HG03135 (cell line): ENCODE results near the gene PRCD.
A peak's percentile ranks its signal among the peaks of the same experiment; 100 is the strongest.

ENCODE experiments used
- ATAC-seq: cut with Tn5 transposase; IDR thresholded peaks from one replicate; pipeline ENCODE4 v1.9.1; 2021; ENCODE audit warnings: mild to moderate bottlenecking, moderate library complexity; ENCODE audit not compliant: unreplicated experiment

PRCD gene

DNA sequence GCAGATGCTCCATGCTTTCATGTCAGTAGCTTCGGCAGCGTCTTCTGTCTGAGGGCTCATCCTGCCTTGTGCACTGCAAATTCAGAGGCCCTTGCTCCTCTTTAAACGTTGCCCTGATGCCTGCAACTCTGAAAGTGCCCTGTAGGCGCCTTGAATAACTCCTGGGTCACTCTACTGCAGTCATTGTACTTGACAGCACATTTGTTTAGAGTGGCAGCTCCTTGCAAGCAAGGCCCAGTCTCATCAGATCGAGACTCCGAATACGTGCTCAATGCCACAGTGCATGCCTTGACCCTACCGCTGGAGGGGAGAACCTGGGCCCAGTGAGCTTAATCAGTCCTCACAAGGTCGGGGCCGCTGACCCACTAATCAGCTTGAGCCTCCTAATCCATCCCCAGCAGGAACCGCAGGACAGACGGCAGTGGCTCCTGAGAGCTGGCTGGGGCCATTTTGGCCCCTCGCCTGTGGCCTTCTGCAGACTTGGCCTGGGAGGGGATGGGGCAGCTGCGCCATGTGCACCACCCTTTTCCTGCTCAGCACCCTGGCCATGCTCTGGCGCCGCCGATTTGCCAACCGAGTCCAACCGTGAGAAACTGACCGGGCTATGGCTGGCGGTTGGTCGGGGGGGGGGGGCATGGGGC lies at the start of gene PRCD:
Gene PRCD, plus strand, starts transcription at position 414 of the 641 bp plus-strand sequence. Its CDS starts 98 bp downstream, at position 512.
- ATAC-seq: no peak

DNA sequence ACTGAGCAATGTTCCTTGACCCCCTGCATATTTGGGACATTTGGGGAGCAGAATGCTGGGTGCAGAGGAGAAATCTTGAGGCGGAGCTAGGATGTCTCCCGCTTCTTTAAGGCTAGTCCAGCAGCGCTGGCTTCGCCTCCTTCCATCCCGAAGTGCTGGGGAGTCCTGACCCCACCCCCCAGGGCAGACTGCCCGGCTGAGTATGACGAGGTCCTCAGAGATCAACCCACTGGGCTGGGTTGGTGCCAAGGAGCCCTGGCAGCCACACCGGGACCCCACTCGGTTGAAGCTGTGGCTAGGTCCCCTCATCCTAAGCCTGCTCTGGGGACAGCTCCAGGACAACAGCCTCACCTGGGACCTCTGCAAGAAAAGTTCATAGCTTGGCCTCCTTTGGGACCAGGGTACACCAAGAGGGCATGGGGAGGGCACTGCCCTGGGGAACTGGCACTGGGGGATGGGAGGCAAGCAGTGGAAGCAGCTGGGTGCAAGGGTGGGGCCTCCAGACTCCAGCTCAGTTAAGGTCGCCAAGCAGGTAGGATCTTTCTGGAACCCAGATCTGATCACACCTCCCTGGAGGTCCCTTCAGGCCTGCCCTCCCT lies 49.6 kb upstream of the PRCD start:
- no peak for ATAC-seq

DNA sequence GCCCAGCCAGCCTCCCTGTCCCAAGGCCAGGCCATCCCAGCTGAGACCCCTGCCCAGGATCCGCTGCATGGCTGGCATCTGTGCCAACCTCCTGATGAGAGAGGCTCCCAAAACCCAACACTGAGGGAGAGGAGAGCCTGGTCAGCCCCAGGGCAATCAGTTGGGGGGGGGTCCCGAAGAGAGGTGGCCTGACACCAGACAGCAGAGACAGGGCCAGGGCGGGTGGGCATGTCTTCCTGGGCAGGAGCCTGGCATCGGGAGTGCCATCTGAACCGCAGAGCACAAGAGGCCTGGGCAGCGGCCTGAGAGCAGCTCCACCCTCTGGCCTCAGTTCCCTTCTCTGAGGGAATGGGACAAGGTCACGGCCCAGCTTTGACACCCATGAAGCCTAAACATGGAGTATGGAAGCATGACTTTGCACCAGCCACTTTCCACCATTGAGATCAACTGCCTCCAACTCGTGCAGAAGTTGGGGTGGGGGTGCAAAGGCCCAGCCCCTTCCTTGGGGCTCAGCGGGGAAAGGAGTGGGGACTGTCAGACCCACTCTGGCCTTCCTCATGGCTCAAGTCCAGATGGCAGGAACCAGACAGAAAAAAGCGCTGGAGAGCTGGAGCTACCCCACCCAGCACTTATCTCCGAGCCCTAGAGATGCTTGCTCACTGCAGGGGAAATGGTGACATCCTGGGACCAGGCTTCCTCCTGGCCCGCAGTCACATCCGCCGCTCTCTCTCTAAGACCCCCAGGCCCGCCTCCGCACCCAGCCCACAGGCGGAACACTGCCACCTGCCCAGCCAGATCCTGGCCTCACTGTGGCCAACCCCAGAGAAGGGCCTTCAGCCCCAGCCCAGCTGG lies 48.3 kb upstream of the PRCD start:
- ATAC-seq: no peak

GRCh38 chr17:76492123-76492988 lies 47.5 kb upstream of the PRCD start:
- peak; percentile 36 for ATAC-seq

DNA sequence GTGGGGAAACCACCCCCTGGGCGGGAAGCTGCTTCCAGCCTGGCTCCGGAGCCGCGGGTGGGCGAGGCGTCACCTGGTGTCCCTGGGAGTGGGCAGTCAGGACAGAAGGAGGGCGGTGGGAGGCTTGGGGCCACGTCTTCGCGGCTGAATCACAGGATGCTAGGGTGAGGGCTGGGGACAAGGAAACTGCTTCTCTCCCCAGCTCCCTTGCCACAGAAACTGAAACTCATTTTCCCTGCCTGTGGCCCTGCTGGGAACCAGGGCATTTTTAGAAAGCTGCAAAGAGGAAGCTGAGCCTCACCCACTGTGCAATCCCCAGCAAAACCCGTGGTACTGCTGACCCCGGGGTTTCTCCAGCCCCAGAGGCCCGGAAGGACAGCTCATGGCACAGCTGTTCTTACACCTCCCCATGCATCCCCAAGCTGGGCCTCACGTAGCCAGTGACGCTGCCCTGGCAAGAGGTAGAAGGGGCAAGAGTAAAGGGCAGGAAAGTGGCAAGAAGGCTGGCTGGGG lies 46.8 kb upstream of the PRCD start:
- peak; percentile 48 for ATAC-seq

- no peak for ATAC-seq
Observed at GRCh38 chr17:76493505-76494167, 46.2 kb upstream of the PRCD start.

- ATAC-seq: no peak
Observed at GRCh38 chr17:76495663-76496400, 44.0 kb upstream of the PRCD start.

DNA sequence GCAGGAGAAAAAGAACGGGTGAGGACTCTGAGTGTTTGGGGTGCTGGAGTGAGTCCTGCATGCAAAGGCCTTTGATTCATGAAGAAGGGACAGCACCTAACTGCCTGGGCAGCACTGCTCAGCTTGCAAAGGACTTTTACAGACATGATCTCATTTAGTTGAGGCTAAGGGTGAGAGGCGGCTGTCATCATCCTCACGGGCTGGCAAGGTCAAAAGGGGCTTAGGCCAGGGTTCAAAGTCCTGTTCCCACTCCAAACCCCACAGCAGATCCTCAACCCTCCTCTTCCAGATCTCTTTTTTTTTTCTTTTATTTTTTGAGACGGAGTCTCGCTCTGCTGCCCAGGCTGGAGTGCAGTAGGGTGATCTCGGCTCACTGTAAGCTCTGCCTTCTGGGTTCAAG lies 43.4 kb upstream of the PRCD start:
- ATAC-seq: no peak

DNA sequence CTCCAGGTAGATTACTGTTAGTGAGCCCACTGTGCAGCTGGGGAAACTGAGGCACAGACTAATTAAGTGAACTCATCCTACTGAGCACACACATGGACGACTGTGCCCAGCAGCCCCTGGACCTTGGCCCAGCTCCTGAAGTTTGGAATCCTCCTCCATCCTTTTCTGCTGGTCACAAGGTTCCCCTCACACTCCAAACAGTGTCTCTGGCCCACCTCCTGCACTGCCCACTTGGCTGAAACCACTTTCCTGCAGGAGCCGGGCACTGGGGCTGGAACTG lies 42.2 kb upstream of the PRCD start:
- ATAC-seq: no peak

DNA sequence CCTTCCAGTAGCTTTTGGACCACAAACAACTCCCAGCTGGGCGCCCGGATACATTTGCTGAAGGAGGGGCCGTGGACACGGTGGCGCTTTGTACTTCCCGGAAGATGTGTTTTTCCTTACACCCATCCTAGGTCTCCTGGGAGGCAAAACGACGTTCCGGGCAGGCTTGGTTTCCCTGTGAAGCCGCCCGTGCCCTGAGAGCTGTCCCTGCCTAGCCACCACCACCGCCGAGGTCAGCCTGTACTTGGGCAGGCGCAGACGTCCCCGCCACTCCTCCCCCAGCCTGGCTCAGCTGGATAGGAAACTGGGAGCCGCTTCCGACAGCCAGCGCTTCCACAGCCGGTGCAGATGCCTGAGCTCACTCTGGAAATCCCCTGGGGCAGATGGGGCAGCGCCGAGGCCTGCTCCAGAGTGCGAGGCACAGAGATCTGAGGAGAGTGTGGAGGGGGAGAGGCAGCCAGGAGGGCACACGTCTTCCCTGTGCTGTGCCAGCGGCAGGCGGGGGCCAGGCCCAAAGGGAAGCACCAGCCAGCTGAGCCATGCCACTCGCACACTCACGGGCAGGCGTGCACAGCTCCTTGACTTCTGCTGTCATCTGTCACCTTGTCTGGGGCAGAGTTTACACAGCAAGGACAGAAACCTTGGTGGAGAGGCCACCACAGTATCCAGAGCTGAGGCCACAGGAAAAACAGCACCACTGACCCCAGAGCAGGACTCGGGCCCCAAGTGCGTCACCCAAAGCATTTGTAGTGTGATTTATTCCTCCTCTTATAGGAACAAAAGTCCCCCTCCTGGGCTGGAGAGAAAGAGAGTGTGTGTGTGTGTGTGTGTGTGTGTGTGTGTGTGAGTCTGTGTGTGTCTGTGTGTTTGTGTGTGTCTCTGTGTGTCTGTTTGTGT lies 41.6 kb upstream of the PRCD start:
- ATAC-seq: no peak

DNA sequence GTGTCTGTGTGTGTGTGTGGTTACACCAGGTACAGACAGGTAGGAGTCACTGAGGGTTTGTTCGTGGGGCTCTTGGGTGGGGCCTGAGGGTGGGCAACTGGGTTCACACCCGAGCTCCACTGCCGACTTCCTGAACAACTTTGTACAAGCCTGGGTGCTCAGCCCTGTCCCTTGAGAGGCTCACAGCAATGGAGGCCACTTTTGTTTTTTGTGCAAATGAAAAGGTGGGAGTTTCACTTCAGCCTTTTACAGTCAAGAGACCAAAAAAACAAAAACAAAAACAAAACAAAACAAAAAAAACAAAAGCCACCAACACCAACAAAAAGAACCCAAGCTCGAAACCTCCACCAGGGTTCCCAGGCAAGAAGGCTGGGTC lies 41.0 kb upstream of the PRCD start:
- ATAC-seq: no peak

DNA sequence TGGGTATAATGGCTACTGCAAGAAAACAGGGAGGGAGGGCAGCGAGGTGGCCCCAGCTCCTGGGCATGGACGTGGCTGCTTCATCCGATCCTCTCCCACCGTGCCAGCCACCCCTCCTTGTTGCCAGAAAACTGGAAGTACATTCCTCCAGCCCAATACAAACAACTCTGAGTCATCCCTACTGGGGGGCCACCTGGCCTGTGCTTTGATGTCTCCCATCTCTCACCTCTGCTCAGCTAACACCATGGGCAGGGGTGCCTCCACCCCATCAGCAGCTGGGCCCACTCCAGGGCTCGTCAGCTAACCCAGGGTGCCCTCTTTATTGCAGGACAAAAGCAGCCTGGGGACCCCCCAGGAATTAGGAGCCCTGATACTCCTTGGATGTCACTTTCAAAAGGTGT lies 40.6 kb upstream of the PRCD start:
- ATAC-seq: no peak

DNA sequence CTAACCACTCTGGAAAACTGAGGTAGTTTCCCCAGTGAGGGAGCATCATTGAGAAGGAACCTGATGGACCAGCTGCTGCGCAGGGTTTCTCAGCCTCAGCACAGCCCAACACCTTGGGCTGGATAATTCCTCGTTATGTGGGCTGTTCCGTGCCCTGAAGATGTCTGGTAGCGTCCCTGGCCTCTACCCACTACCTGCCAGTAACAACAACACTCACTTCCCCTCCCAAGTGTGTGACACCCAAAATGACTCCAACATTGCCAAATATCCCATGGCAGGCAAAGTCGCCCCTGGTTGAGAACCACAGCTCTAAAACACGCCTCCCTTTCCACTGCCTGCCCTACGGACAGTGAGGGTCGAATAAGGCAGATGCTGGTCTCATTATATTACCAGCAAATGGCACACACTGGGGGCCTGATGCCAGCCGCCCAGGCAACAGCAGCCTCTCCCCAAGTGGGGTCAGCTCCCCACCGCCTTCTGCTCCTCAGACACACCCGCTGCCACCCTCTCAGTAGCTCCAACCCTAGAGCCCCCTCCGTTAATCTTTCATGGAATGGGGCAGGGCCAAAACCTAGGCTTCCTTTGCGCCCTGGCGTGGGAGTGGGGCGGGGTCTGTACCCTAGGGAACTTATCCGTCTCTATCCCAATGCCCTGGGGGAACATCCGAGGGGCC lies 39.6 kb upstream of the PRCD start:
- no peak for ATAC-seq

GRCh38 chr17:76500747-76501017 lies 39.2 kb upstream of the PRCD start:
- ATAC-seq: no peak

DNA sequence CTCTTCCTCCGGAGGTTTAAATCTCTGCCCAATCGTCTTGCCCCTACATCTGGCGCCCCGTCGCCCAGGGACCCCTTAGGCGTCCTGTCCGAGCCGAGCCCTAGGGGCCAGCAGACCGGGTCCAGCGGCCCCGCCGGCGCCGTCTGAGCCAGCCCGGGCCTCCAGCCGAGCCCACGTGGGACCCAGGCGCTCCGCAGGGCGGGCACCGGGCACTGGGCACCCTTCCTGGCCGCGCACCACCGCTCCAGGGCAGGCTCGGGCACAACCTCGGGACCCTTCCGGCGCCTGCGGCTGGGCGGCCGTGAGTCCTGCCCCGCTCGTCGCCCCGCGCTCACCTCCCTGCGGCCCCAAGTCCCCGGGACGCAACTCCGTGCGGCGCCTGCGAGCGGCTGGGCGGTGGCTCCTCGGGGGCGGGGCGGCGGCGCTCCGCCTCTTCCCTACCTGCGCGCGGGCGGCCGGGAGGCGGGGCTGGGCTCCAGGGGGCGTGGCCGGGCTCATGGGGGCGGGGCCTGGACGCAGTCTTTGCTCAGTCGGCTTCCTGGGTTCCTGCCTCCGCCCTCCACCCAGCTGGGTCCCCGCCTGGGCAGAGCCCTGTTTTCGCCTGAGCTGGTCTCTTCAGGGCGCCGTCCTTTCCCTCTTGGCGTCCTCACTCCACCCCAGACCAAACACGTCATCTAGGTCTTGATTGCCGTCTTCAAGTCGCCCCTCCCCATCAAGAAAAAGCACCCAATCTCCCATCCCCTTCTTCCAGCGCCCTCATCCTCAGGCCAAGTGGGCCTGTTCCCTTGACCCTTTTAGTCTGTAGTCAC lies 38.6 kb upstream of the PRCD start, which contains the start of gene RHBDF2:
Gene RHBDF2, minus strand, starts transcription at position 406 of the 809 bp plus-strand sequence. CDS start 19,899 bp downstream, outside the sequence.
- peak; percentile 72 for ATAC-seq

GRCh38 chr17:76501827-76502307 lies 38.0 kb upstream of the PRCD start:
- no peak for ATAC-seq
